ENCODE measurements around the gene DPY19L2. TPM values are rescaled to one million over a fixed set of nuclear protein-coding genes. Genes with fewer than 3 reads are reported as not detected.
"Not testable (repeated sequence)": the region's sequence is repeated elsewhere in the genome, so short reads cannot be mapped to it uniquely, and the experiment has no call there.

DPY19L2 gene
- total and polyA plus RNA-seq, 2 donors (not counting 1 experiment from before 2014, with no cell fraction given), result 0.09 to 0.62 TPM

DNA sequence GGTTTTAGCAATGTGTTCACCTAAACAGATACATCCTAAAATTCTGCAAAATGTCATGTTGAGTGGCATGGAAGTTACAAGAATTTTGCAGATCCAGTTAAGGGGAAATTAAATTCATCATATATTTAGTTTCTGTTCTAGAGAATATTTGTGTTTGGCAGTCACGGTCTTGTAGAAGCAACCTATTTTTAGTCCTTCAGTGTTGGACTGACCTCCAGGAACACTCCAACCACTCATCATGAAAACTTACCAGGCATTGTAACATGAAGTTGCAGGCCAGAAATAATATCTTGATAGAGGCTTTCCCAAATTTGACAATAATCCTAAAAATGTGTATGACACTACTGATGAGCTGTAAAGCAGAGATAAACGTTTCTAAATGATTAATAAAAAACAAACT, 119.3 kb downstream of the DPY19L2 start:
- H3K4me1 Mint-ChIP-seq; ATAC-seq (ENCODE audit: low read depth); CTCF ChIA-PET; H3K36me3 ChIP-seq (replicated peaks in 1 of 2; ENCODE audit: control extremely low read depth in 1 of 2, control insufficient read depth in 1 of 2, extremely low read depth in 1 of 2, insufficient read depth in 2 of 2, low read length in 1 of 2); H3K4me2 ChIP-seq (replicated peaks; ENCODE audit: low read depth, low read length, poor library complexity, severe bottlenecking); intact Hi-C loops (cut with micrococcal nuclease); H3K27me3 ChIP-seq (replicated peaks in 1 of 4; ENCODE audit: control extremely low read depth in 1 of 4, control insufficient read depth in 3 of 4, insufficient read depth in 4 of 4, low read length in 3 of 4); H3K27ac ChIP-seq (ENCODE audit: low read length in 2 of 2); H3K27me3 Mint-ChIP-seq; H3K9ac ChIP-seq (ENCODE audit: low read length); DNase-seq; POLR2A ChIA-PET; H3K4me3 ChIP-seq (ENCODE audit: control extremely low read depth in 1 of 5, extremely low read depth in 1 of 5, insufficient read depth in 1 of 5, low read depth in 2 of 5, low read length in 4 of 5); H3K27ac Mint-ChIP-seq; H3K9me3 ChIP-seq (ENCODE audit: control extremely low read depth in 1 of 3, control insufficient read depth in 2 of 3, insufficient read depth in 1 of 3, low read length in 2 of 3); H3K79me2 ChIP-seq (ENCODE audit: control insufficient read depth, insufficient read depth, low read length); H3K4me1 ChIP-seq (ENCODE audit: control insufficient read depth in 2 of 2, insufficient read depth in 2 of 2, low read length in 2 of 2); H4K20me1 ChIP-seq (ENCODE audit: control insufficient read depth, insufficient read depth, low read length, poor library complexity, severe bottlenecking); H3K4me3 Mint-ChIP-seq; H2AFZ ChIP-seq (ENCODE audit: insufficient read depth, low read depth, low read length, poor library complexity, severe bottlenecking); H3K9me3 Mint-ChIP-seq (ENCODE audit: insufficient read depth): not testable (repeated sequence)
- WGBS (ENCODE audit: insufficient coverage), result no CpG with 5 or more reads among the region's 2 CpGs

DNA sequence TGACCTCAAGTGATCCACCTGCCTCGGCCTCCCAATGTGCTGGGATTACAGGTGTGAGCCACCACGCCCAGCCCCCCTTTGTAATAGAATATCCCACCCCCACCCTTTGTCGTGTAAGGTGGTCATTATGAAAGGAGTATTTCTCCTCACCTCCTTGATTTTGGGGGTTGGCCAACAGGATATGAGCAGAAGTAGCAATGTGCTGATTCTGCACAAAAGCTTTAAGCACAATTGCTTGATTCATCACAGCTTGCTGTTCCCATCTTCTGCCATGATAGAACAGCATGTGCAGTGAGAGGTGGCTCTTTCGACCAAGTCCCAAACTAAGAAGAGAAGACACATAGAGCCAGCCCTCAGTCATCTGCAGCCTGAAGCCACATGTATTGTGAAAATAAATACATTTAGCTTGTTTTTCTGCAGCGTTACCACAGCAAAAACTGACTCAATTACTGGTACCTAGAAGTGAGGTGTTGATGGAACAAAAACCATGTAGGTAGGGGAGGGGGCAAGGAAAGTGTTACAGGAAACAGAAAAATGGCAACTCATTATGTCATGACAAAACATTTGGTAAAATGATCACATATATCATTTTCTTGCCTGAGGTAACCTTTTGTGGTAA, 122.9 kb downstream of the DPY19L2 start:
- H3K4me1 ChIP-seq (ENCODE audit: control insufficient read depth in 2 of 2, insufficient read depth in 2 of 2, low read length in 2 of 2); H3K36me3 ChIP-seq (replicated peaks in 1 of 2; ENCODE audit: control extremely low read depth in 1 of 2, control insufficient read depth in 1 of 2, extremely low read depth in 1 of 2, insufficient read depth in 2 of 2, low read length in 1 of 2); H3K79me2 ChIP-seq (ENCODE audit: control insufficient read depth, insufficient read depth, low read length); POLR2A ChIA-PET; H3K27ac Mint-ChIP-seq; H3K27me3 Mint-ChIP-seq; H3K4me3 ChIP-seq (ENCODE audit: control extremely low read depth in 1 of 5, extremely low read depth in 1 of 5, insufficient read depth in 1 of 5, low read depth in 2 of 5, low read length in 4 of 5); H3K4me2 ChIP-seq (replicated peaks; ENCODE audit: low read depth, low read length, poor library complexity, severe bottlenecking); ATAC-seq (ENCODE audit: low read depth); H3K9me3 Mint-ChIP-seq (ENCODE audit: insufficient read depth); H2AFZ ChIP-seq (ENCODE audit: insufficient read depth, low read depth, low read length, poor library complexity, severe bottlenecking); H3K9ac ChIP-seq (ENCODE audit: low read length); DNase-seq; H4K20me1 ChIP-seq (ENCODE audit: control insufficient read depth, insufficient read depth, low read length, poor library complexity, severe bottlenecking); intact Hi-C loops (cut with micrococcal nuclease); H3K9me3 ChIP-seq (ENCODE audit: control extremely low read depth in 1 of 3, control insufficient read depth in 2 of 3, insufficient read depth in 1 of 3, low read length in 2 of 3); H3K27me3 ChIP-seq (replicated peaks in 1 of 4; ENCODE audit: control extremely low read depth in 1 of 4, control insufficient read depth in 3 of 4, insufficient read depth in 4 of 4, low read length in 3 of 4); H3K27ac ChIP-seq (ENCODE audit: low read length in 2 of 2); CTCF ChIA-PET; H3K4me1 Mint-ChIP-seq; H3K4me3 Mint-ChIP-seq: not testable (repeated sequence)
- WGBS (ENCODE audit: insufficient coverage), result no CpG with 5 or more reads among the region's 5 CpGs

DNA sequence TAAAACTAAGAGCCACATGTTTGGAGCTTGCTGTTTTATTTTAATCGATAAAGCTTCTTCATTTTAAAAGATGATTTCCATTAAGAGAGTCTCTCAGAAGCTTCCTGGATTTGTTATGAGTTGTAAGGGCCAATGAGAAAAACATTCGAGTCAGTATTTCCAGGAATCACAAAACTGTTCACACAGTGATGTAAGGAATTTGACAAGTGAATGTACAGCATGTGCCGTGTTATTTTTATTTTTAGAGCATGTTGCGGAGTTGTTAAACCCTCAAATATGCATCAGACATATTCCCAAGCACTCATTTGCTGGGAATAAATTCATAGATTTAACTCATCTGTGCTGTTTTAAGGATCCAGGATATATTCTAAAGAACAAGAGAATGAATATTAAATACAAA, 129.6 kb downstream of the DPY19L2 start:
- H3K36me3 ChIP-seq (replicated peaks in 1 of 2; ENCODE audit: control extremely low read depth in 1 of 2, control insufficient read depth in 1 of 2, extremely low read depth in 1 of 2, insufficient read depth in 2 of 2, low read length in 1 of 2); DNase-seq; H3K4me3 Mint-ChIP-seq; ATAC-seq (ENCODE audit: low read depth); H3K27ac Mint-ChIP-seq; H4K20me1 ChIP-seq (ENCODE audit: control insufficient read depth, insufficient read depth, low read length, poor library complexity, severe bottlenecking); H3K4me1 Mint-ChIP-seq; POLR2A ChIA-PET; H2AFZ ChIP-seq (ENCODE audit: insufficient read depth, low read depth, low read length, poor library complexity, severe bottlenecking); H3K4me2 ChIP-seq (replicated peaks; ENCODE audit: low read depth, low read length, poor library complexity, severe bottlenecking); H3K9ac ChIP-seq (ENCODE audit: low read length); H3K4me3 ChIP-seq (ENCODE audit: control extremely low read depth in 1 of 5, extremely low read depth in 1 of 5, insufficient read depth in 1 of 5, low read depth in 2 of 5, low read length in 4 of 5); H3K9me3 ChIP-seq (ENCODE audit: control extremely low read depth in 1 of 3, control insufficient read depth in 2 of 3, insufficient read depth in 1 of 3, low read length in 2 of 3); H3K4me1 ChIP-seq (ENCODE audit: control insufficient read depth in 2 of 2, insufficient read depth in 2 of 2, low read length in 2 of 2); H3K79me2 ChIP-seq (ENCODE audit: control insufficient read depth, insufficient read depth, low read length); H3K27me3 Mint-ChIP-seq; H3K9me3 Mint-ChIP-seq (ENCODE audit: insufficient read depth); H3K27ac ChIP-seq (ENCODE audit: low read length in 2 of 2); intact Hi-C loops (cut with micrococcal nuclease); H3K27me3 ChIP-seq (replicated peaks in 1 of 4; ENCODE audit: control extremely low read depth in 1 of 4, control insufficient read depth in 3 of 4, insufficient read depth in 4 of 4, low read length in 3 of 4); CTCF ChIA-PET: not testable (repeated sequence)
- no CpG with 5 or more reads among the region's 4 CpGs for WGBS (ENCODE audit: insufficient coverage)

DNA sequence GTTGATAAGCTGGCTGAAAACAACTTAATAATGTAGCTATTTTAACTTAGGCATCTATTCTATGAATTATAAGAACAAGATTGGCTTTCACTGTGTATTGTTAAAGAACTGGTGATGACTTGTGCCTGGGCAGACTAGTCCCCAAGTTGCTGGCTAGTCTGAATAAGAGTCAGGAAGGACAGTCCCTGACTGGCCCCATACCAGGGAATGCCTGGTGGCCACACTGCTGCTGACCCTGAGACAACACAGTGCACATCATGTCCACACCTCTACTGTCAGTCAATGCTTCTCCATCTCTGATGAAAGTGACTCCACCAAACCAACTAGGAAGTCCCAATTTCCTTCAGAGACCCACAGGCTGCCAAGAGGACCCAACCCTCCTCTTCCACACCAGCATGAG, 130.5 kb downstream of the DPY19L2 start:
- ATAC-seq (ENCODE audit: low read depth); H3K9me3 ChIP-seq (ENCODE audit: control extremely low read depth in 1 of 3, control insufficient read depth in 2 of 3, insufficient read depth in 1 of 3, low read length in 2 of 3); H3K9me3 Mint-ChIP-seq (ENCODE audit: insufficient read depth); H3K9ac ChIP-seq (ENCODE audit: low read length); H3K4me3 Mint-ChIP-seq; H4K20me1 ChIP-seq (ENCODE audit: control insufficient read depth, insufficient read depth, low read length, poor library complexity, severe bottlenecking); intact Hi-C loops (cut with micrococcal nuclease); H3K36me3 ChIP-seq (replicated peaks in 1 of 2; ENCODE audit: control extremely low read depth in 1 of 2, control insufficient read depth in 1 of 2, extremely low read depth in 1 of 2, insufficient read depth in 2 of 2, low read length in 1 of 2); CTCF ChIA-PET; H3K27me3 ChIP-seq (replicated peaks in 1 of 4; ENCODE audit: control extremely low read depth in 1 of 4, control insufficient read depth in 3 of 4, insufficient read depth in 4 of 4, low read length in 3 of 4); H3K4me2 ChIP-seq (replicated peaks; ENCODE audit: low read depth, low read length, poor library complexity, severe bottlenecking); H3K27ac Mint-ChIP-seq; H3K4me1 ChIP-seq (ENCODE audit: control insufficient read depth in 2 of 2, insufficient read depth in 2 of 2, low read length in 2 of 2); H3K27me3 Mint-ChIP-seq; DNase-seq; POLR2A ChIA-PET; H3K27ac ChIP-seq (ENCODE audit: low read length in 2 of 2); H3K4me1 Mint-ChIP-seq; H2AFZ ChIP-seq (ENCODE audit: insufficient read depth, low read depth, low read length, poor library complexity, severe bottlenecking); H3K4me3 ChIP-seq (ENCODE audit: control extremely low read depth in 1 of 5, extremely low read depth in 1 of 5, insufficient read depth in 1 of 5, low read depth in 2 of 5, low read length in 4 of 5); H3K79me2 ChIP-seq (ENCODE audit: control insufficient read depth, insufficient read depth, low read length): not testable (repeated sequence)
